ENCODE results near the gene CCDC71.

The CCDC71 gene

DNA sequence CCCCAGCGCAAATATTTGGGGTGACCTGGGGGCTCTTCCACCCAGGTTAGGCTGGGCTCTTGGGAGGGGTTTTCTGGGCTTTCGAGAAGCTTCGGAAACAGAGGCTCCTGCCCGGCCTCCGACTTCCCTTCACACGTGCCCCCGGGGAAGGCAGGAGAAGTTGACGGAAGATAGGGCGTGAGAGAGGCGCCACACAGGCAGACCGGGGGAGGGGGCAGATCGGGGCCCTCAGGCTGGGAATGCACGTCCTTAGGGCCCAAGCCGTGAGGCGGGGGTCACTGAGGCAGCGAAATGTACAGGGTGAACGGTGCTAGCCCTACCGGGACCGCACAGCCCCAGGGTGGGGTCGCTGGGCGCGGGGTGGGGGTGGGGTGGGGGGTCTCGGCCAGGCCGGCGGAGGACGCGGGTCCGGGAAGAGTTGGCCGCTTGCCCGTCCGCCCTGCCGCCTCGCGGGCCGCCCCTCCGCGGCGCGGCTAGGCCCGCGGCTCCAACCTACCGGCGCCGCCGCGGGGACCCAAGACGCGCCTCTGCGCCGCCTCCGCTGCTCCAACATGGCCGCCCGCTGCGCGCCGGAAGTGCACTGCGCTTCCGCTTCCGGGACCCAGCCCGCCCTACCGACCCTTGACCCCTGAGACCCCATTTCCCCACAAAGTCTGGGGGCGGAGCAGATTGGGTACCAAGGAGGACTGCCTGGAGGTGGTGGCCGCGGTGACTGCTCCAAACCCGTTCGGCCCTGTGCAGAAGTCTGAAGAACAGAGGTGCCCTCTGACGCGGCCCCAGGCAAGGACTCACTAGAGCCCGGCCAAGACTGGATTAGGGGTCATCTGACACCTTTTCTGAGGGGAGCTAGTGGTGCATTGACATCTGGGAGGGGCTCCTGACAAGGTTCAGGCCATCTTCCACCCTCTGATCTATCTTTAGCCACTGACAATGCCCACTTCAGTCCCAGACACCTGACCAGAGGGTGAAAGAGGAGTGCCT is at the start of gene CCDC71:
Gene CCDC71 (minus strand): TSS at position 561 of the 981 bp plus-strand sequence. CDS start 2,123 bp downstream, outside the sequence.
- peak; percentile 87 for DNase-seq

DNA sequence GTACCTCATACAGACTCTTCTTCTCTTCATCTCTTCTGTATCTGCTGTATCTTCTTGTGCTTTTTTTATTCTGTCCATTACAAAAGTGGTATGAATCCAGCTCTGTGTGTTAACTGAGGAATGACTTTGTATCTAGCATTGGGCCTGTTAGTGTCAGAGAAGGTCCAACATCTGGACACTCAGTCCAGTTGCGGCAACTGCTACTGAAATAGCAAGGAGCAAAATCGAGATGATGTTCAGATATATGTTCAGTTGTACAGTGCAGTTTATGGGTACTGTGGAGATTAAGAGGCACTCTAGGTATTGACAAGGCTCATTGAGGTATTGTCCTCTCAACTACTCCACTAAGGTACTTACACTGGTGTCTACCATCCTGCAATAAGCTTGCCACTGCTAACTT is 47.9 kb upstream of the CCDC71 start:
- DNase-seq: no peak

DNA sequence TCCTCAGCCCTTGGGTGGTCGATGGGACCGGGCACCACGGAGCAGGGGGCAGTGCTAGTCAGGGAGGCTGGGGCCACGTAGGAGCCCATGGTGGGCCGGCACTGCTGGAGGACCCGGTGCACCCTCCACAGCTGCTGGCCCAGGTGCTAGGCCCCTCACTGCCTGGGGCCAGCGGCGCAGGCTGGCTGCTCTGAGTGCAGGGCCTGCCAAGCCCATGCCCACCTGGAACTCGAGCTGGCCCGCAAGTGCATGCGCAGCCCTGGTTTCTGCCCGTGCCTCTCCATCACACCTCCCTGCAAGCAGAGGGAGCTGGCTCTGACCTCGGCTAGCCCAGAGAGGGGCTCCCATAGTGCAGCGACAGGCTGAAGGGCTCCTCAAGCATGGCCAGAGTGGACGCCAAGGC is 47.4 kb upstream of the CCDC71 start:
- DNase-seq: no peak

DNA sequence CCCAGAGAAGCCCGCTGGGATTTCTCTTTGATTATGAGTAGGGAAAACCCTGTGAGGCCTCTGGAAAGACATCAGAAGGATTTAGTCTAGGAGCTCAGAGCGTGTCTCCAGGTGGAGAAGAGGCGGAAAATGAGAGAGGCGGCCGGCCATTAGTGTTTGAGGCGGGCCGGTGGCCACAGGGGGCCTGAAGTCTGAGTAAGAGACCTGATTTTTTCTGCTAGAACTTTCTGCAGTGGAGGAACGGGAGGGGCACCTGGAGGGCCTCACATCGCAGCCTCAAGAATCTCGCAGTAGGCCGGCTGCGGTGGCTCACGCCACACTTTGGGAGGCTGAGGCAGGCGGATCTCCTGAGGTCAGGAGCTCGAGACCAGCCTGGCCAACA is 33.8 kb upstream of the CCDC71 start:
- DNase-seq: no peak

DNA sequence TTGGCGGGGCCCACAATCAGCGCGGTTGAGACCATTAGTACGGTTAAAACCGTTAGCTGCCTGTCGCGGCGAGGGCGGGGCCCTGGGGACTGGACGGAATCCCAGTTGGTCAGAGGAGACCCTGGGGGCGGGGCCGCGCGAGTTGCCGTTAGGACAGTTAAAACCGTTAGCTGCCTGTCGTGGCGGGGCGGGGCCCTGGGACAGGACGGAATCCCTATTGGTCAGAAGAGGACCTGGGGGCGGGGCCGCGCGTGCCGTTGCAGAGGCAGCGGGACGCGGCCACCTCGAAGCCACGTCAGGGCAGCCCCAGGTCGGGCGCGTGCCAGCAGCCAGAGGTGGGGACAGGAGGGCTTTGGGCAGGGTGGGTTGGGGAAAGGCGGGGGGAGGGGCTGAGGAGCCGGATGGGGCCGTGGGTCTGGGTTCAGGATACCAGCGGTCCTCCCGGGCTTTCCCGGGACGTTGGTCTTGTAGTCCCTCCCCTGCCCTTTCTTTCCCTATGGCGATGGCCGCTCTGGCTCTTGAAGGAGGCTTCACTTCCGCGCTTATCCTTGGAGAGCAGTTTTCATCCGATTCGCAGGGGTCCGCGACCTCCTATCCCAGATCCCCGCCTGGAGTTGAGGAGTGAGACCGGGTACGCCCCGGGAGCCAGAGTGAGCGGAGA is 33.2 kb upstream of the CCDC71 start:
- no peak for DNase-seq

DNA sequence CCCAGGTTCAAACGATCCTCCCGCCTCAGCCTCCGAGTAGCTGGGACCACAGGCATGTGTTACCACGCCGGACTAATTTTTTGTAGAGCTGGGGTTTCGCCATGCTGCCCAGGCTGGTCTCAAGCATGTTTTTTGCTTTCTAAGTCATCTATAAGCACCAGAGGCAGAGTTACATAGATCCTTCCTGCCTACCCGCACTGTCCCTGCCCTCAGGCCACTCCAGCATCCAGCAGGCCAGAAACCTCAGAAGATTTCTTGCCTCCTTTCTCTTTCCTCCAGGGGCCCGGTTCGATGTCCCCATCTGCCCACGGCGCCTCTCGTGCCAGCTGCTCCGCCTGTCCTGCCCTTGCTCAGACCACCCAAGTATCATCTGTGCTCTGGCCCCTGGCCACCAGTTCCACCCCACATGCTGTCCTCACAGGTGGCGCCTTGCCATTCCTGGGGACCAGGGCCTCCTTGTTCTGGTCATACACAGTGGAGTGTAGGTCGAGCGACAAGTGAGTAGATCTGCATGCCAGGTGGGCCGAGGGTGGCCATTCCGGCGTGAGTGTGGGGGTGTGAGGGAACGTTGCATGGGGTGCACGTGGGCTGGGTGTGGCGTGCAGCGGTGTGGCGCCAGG is 32.6 kb upstream of the CCDC71 start:
- DNase-seq: no peak

DNA sequence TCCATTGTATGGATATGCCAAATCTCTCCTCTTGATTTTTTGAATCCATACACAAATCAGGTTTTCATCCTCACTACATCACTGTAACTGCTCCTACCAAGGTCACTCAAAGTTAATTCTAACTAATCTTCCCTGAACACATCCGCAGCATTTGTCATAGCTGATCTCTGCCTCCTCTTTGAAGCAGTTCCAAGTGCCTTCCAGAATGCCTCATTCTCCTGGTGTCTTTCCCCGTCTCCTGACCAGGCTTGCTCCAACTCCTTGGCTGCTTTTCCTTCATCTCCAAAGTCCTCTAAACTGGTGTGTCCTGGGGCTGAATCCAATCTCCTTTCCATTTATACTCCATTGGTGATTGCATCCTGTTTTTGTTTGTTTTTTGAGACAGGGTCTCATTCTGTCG is 32.0 kb upstream of the CCDC71 start:
- DNase-seq: no peak

DNA sequence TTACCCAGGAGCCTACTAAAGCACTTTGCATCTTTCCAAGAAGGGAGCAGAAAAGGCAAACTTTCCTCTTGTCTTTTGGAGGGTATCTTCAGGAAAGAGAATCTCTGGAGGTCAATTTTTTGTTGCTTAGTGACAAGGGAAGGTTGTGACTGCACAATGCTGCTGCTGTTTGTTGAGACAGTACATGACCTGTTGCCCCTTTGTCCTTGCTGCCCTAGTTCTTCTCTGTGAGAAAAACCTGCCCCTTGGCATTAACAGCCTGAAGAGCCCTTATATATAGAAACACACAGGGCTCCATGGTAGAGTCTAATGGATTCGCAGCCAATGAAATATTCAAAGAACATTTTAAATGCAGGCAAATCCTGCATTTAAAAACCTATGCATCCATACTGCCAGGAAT is 25.6 kb upstream of the CCDC71 start:
- no peak for DNase-seq

DNA sequence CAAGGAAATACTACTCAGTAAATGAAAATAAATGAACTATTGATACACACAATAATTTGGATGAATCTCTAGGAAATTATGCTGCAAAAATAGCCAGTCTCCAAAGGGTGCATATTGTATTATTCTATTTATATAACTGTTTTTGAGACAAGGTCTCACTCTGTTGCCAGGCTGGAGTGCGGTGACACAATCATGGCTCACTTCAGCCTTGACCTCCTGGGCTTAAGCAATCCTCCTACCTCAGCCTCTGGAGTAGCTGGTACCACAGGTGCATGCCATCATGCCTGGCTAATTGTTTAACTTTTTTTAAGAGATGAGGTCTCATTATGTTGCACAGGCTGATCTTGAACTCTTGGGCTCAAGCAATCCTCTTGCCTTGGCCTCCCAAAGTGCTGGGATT is 17.7 kb upstream of the CCDC71 start:
- no peak for DNase-seq

DNA sequence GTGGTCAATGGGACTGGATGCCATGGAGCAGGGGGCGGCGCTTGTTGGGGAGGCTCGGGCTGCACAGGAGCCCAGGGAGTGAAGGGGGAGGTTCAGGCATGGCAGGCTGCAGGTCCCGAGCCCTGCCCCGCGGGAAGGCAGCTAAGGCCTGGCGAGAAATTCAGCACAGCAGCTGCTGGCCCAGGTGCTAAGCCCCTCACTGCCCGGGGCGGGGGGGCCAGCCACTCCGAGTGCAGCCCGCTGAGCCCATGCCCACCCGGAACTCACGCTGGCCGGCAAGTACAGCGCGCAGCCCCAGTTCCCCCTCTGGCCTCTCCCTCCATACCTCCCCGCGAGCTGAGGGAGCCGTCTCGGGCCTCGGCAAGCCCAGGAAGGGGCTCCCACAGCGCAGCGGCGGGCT is 16.6 kb upstream of the CCDC71 start:
- DNase-seq: no peak

DNA sequence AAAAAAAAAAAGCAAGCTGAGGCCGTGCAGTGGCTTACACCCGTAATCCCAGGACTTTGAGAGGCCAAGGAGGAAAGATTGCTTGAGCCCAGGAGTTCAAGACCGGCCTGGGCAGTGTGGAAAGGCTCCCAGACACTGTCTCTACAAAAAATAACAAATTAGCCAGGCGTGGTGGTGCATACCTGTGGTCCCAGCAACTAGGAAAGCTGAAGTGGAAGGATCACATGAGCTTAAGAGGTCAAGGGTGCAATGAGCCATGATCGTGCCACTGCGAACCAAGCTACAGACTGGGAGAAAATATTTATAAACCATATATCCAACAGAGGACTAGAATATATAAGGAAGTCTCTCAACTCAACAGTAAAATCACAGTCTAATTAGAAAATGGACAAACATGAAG is 15.2 kb upstream of the CCDC71 start:
- no peak for DNase-seq

DNA sequence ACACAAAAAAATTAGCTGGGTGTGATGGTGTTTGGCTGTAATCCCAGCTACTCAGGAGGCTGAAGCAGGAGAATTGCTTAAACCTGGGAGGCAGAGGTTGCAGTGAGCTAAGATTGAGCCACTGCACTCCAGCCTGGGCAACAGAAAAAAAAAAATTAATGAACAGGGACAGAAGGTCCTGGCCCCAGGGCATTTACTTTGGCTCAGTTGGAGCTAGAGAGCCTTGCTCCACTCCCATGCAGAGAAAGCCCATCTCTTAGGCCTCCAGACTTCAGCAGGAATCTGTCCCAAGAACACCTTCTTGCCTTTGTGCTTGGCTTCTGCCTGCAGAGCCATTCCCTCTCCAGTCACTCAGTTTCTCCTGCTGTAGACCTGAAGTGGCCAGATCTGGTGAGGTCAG is 14.0 kb upstream of the CCDC71 start:
- no peak for DNase-seq

DNA sequence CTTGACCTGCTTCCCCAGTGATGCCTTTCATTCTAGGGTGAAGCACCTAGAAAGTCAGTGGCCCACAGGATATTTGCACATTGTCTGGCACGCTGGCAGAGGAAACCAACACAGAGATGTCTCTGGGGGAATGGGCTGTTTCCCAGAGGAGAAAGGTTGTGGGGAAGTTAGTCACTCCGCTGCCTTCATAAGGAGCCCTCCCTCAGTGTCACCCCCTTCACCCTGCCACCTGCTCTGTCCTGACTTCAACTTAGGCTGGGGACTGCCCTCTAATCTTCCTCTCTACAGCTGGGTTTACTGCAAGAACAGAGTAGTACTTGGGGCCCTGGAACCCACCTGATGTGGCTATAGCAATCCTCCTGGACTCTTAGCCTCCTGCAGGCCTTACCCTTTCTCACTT is 10.9 kb upstream of the CCDC71 start:
- no peak for DNase-seq

DNA sequence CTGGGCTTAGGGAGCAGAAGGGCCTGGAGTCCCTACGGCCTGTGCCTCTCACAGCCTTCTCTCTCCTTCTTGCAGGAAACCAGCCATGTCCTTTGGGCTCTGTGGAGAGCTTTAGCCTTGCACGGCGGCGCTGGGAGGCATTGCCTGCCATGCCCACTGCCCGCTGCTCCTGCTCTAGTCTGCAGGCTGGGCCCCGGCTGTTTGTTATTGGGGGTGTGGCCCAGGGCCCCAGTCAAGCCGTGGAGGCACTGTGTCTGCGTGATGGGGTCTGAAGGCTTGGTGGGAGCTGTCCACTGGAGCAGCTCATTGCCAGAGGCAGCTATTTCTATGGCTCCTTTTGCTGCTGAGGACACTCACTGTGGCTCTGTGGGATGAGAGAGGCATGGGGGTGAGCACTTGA is 9.4 kb upstream of the CCDC71 start:
- DNase-seq: no peak

DNA sequence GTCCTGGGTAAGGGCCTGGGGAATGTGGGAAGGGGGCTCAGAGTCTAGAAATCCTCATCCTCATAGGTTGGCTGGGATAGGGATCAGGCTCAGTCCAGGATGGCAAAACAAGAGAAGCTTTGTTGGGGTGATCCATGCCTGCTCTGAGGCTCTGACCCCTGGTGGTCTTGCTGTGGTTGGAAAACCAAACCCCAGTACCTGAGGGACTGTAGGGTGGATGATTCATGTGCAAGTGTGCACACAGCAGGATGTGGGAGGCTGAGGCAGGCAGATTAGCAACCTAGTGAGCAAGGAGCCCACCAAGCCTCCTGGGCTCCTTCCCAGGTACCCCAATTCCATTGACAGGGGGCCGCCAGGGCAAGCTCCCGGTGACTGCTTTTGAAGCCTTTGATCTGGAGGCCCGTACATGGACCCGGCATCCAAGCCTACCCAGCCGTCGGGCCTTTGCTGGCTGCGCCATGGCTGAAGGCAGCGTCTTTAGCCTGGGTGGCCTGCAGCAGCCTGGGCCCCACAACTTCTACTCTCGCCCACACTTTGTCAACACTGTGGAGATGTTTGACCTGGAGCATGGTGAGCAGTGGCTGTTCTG is 8.4 kb upstream of the CCDC71 start:
- DNase-seq: no peak

DNA sequence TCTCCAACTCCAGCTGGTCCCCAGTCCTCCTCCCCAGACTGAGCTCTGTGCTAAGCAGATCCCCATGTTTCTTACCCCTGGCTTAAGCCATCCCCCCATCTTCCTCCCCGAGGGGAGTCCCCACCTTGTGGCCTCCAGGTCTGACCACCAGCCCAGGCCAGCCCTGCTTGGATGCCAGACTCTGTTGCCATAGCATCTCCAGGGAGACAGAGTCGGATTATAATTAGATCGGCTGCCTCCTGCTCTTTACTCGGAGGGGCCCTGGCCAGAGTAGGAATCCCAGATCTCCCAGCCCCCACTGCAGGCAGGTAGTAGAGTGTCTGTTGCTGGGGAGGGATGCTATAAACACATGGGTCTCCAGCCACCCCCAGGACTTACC is 7.7 kb upstream of the CCDC71 start:
- no peak for DNase-seq

DNA sequence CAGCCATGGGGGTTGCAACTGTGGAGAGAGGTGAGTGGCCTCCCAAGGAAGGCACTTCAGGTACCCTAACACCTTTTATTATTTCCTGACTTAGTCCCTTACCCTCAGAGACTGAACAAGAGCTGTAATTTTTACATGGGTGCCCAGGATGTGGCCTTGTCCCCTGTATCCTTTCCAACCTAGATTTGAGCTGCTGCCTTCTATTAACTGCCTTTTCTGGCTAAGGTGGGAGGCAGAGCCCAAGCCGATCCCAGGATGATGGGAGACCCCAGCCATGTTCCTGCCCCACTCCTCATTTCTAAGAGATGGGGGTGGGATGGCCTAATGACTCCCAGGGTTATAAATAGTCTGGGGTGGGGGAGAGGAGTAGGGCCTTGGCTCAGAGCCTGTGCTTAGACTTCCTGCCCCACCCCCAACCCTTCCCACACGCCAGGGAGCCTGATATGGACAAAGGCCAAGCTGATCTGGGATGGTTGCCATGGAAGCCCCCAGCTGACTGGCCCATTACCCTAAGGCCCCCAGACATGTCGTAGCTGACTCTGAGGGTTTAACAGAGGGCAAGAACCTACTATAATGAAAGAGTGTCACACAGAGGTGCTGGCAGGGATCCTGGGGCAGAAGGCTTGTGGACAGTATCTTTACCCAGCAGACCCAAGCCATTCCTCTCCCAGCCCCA is 7.1 kb upstream of the CCDC71 start:
- DNase-seq: no peak

DNA sequence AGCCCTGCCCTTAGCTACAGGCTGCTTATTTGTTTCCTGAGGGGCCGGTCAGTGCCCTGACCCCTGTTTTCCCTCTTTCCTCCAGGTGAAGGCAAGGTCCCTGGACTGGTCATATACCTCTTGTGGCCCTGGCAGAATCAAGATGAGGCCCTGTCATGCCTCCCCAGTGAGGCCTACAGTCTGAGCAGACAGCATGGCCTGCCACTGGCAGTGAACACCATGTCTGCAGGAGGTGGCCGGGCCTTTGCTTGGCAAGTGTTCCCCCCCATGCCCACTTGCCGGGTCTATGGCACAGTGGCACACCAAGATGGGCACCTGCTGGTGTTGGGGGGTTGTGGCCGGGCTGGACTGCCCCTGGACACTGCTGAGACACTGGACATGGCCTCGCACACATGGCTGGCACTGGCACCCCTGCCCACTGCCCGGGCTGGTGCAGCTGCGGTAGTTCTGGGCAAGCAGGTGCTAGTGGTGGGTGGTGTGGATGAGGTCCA is 6.5 kb upstream of the CCDC71 start:
- no peak for DNase-seq

DNA sequence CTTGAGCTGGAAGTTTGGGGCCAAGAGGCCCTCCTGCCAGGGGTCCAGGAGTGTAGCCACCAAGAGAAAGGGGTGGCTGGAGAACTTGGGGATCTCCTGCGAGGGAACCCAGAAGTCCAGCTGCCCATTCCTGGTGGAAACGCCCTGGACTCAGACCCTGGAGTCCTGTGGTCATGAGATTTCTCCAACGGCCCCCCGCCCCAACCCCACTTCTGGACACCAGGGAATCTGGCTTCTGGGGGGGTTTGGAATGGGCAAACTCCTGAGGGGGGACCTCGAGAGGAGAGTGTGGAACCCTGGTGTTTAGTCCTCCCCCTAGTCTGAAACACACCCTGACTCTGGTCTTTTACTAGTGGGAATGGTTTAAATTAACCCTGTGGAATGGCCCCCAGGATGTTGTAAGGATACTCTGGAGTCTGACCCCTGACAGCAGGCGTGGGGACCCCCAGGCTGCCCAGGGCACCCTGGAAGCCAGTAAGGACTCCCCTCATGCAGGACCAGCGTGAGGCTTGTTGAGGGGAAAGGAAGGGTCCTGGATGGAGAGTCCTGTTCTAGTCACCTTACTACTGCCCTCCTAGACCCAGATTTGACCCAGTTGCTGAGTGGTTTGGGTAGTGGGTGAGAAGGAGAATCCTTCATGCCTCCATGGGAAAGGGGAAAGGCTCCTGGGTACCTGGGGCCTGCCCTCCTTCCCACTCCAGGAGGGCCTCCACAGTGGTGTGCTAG is 5.8 kb upstream of the CCDC71 start:
- no peak for DNase-seq

DNA sequence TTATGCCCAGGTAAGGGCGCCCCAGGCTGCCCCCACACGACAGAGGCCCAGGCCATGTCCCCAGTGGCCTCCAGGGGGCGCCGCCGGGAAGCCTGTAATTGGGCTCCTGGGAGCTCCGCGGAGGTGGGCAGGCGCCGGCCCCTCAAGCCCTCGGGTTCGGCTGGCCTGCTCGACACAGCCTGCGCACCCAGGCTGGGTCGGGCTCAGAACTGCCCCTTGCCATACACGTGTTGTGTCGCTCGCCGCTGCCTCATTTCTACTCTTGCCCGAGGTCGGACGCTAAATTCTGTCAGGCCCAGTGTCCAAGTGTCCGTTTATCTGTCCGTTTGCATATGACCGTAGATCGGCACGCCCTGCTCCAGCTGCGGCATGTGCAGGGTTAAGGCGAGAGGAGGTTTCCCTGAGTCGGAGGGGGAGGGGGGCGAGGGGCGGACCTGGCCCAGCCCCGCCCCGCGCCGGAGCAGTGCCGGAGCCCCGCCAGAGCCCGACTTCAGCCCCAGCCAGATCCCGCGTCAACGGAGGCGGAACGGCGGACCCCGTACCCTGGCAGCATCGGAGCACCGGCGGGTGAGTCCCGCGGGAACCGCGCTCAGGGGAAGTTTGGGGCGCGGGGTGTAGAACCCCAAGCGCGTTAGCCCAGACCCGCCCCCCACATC is 5.1 kb upstream of the CCDC71 start, which contains the start of gene KLHDC8B:
Gene KLHDC8B (plus strand): TSS at position 480 of the 656 bp plus-strand sequence. CDS start 1,172 bp downstream, outside the sequence.
- peak; percentile 89 for DNase-seq

DNA sequence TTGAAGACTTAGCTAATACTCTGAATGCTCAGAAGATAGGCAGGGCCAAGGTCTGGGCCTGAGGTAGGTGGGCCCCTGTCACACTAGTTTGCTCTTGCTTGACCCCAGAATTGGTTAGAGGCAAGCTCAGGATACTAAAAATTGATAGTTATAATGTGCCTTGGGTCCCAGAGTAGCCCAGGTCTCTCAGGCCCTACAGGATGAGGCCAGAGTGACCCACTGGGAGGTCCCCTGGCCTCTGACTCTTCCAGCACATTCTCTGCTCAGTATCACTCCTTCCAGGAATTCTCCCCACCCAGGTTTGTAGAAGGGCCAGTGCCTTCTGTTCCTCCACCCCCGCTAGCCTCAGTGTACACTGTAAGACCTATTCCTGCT is 4.6 kb upstream of the CCDC71 start:
- no peak for DNase-seq
